GM19324 (cell line): ENCODE data around the gene CDK6.
A peak's percentile ranks its signal among the peaks of the same experiment; 100 is the strongest.

ENCODE experiments used
- ATAC-seq: cut with Tn5 transposase; IDR thresholded peaks from one replicate; pipeline ENCODE4 v1.9.1; 2021; ENCODE audit warnings: mild to moderate bottlenecking, moderate library complexity; ENCODE audit not compliant: unreplicated experiment, low FRiP score

Gene CDK6

DNA sequence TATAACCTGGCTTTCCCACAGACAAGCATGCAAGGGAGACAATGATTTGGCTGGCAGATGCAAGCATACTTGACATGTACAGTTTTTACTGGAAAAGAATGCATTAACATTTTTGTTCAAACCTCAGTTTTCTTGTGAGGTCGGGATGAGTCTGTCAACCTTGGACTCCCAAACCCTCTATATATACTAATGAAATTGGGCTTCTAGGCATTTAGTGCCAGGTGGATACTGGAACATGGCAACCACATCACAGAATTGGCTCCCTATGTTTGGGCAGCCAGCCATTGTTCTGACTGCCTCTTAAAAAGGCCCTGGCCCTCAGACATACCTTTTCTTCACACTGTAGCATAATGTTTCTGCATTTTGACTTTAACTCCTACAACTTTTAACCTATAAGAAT is 39.1 kb downstream of the CDK6 start:
- no peak for ATAC-seq

GRCh38 chr7:92794831-92795230 is 41.5 kb downstream of the CDK6 start:
- ATAC-seq = no peak

DNA sequence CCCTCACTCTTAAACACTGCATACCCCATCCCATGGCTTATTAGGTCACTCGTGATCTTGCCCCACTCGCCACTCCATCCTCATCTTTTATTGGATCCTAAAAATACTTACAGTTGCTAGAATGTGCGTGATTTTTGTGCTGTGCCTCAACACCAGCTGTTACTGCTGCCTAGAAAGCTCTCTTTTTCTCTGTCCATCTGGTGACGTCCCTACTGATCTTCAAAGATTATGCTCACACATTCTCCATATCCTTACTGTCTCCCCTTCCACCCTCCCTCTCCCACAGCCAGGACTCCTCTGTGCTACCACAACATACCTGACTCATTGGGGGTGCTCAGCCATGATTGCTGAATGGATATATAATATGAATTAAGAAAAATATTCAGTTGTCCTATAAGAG is 42.0 kb downstream of the CDK6 start:
- ATAC-seq = no peak

- no peak for ATAC-seq
These were observed 42.6 kb downstream of the CDK6 start for GRCh38 chr7:92793656-92794205.

- ATAC-seq = no peak
These were observed 45.4 kb downstream of the CDK6 start for GRCh38 chr7:92790992-92791391.

- ATAC-seq = no peak
These were observed 47.7 kb downstream of the CDK6 start for GRCh38 chr7:92788559-92789183.

DNA sequence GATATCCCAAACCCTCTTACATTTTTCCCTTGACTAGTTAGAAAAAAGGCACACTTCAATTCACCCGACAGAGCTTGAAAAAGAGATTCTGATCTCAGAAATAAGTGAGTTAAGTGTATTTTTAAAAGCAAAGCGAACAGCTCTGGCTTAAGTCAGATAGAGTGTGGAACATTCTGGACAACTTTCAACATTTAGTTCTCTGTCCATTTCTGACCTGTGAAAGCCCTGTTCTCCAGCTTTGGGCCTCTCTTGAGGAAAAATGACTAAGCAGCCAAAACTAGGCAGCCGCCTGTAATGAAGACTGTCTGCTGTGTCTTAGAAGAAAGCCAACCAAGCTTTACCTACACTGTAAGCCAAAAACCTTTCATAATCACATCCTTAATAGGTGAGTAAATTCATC is 50.5 kb downstream of the CDK6 start:
- ATAC-seq = no peak

DNA sequence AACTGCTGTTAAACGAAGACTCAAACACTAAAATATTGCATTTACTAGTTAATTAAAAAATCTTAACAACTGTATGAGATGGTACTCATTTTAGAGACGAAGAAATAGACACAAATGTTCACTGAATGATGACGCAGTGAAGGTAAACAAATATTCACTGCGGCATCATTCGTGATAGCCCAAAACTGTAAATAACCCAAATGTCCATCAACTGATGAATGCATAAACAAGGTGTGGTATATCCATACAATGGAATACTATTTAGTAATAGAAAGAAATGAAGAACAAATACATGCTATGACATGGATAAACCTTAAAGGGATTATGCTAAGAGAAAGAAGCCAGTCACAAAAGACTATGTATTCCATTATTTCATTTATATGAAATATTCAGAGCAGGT is 51.4 kb downstream of the CDK6 start:
- no peak for ATAC-seq

- no peak for ATAC-seq
These were observed 52.8 kb downstream of the CDK6 start for GRCh38 chr7:92783260-92784201.

GRCh38 chr7:92782855-92783254 is 53.5 kb downstream of the CDK6 start:
- ATAC-seq = no peak

- no peak for ATAC-seq
These were observed 54.1 kb downstream of the CDK6 start for GRCh38 chr7:92782236-92782635.

DNA sequence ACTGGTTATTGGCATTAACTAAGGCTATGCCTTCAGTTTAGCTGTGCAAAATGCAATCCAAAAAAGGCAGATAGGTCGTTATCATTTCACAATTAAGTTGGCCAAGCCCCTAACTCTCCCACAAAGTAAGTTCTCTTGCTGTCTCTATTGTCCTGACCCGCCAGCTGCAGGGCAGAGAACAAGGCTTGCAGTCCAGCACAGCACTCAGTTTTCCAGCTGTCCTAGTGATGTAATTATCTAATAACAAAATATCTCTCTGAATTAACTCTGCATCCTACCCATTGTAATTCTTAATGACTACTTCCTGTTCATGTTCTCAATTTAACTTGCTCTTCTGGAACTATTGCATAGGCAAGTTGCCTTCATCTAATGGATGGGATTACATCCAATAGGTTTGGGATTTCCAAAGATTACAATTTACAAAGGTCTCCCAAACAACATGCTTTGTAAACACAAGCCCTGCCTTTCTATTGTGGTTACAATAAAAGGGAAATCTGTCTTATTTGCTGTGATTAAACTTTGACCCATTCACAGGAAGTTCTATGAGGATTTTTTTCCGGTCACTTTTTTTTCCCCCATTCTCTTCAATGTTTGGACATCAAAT is 55.2 kb downstream of the CDK6 start:
- ATAC-seq = no peak

- peak; percentile 86 for ATAC-seq
These were observed 57.4 kb downstream of the CDK6 start for GRCh38 chr7:92778972-92779371.

DNA sequence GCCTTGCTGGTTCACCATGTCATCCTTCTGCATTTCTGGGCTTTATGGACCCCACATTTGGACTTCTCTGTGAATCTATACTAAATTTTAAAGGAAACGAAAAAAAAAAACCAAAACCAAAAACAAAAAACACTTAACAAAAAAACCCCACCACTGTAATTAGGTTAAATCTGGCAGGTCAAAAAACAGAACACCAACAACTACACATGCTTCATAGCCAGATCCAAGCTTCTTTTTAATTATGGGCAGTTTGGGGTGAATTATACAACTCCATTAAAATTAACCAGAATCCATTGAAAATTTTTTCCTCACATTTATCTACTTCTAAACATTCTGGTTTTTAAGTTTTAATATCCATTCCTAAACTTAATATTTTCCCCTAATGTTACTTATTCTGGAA is 58.4 kb downstream of the CDK6 start:
- no peak for ATAC-seq

DNA sequence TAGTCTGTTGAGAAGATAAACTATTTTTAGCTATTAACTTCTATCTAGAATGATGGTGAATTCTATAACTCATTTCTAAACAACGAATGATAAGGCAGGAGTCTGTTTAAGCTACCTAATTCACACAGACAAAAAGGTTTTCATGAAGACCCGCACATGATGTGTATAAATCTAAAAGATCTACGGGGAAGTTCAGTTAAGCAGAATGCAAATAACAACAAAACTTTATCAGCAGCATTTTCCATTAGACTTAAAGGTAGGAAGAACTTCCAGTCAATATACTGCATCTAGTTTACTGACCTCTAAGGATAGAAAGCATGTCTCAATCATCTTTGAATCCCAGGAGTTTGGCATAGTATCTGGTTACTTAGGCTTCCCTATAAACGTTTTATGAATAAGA is 62.6 kb downstream of the CDK6 start:
- ATAC-seq = no peak

DNA sequence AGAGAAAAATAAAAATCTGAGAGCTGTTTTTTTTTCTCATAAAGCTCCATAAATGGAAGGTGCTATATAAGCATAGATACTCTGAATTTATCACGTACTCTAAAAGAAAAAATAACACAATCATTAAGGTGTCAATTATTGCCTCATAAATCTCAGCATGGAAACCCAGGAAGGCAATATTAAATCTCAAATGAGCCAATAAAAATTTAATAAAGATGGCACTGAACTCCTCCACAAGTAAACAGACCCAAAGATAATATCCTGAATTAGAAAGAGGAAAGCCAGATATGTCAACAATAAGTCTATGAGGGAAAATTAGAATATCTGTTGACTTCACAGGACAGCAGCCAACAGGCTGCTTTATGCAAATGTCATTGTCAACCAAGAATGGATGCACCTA is 66.5 kb downstream of the CDK6 start:
- ATAC-seq = no peak

- ATAC-seq = no peak
These were observed 67.0 kb downstream of the CDK6 start for GRCh38 chr7:92769394-92769699.

DNA sequence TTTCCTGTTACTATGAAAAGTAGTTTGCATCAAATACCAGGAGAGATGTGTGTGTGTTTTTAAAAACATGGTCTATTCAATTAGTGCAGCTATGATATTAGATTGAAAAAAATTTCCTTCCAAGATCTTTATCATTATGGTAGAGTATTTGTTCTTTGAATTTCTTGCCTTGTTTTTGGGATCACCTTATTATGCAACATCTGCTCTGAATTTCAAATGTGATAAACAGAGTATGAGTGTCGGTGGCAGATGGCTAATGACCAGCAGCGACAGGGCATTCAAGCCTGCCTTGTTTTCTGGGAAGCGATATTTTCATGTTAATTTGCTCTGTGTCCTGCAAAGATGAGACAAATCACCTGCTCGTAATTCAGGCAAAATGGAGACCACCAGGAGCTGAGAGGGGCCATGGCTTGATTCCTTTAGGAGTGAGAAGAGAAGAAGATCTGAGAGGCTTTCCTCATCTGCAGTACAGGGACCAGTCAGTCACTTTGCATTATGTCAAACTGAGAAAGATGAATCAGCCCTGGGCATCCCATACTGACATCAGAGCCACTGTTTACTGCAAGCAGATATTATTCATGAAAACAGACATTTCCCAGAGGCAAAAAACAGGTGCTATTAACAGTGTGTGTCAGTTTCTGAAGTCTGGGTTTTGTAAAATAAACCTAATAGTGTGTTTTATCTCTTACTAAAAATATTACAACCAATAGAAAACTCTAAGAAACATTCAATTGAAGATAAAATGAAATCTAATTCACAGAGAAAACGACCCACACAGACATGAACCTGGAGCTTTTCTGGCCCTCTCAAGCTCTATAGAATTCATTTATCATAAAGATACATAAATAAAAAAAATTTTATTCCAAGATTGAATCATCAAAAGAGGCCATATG is 67.6 kb downstream of the CDK6 start:
- ATAC-seq = peak; percentile 82

DNA sequence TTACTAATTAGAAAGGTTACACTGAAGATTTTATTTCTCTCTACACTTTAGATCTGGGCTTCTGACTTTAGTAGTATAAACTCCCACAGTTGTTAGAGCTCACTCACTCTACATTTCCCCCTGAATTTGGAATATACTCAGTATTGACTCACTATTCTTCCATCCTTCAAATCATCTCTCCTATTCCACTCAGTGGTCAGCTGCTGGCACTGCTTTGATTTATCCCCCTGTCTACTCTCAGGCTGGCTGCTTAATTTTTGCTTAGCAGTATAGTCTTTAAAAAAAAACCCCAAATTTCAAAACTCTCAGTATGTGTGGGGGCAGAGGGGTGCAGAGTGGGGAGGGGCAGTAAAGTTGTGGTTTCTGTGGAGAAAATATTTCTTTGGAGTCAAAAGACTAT is 68.9 kb downstream of the CDK6 start:
- ATAC-seq = no peak

DNA sequence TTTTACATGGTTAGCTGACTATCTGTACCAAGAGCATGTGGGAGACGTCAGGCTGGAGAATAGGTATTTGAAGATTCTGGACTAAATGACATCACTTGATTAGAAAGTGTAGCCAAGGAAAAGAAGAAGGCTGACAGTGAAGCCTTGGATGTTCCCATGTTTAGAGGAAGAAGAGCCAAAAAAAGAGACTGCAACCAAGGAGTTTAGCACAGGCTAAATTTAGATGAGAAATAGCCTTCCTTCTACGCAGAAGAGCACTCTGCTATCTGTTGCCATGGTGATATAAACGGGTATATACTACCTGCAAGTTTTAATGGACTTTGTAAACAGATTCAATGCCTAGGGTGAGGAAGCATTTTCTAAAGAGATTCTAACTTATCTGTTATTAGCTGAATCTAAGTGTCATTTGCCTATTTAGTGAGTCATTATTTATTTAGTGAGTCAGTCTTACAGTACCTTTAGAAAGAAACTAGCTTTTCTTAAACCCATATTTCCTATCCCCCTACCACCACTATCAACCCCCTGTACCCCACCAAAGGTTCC is 69.8 kb downstream of the CDK6 start:
- ATAC-seq = no peak
